HG02678 (cell line): ENCODE data around the gene VSNL1.

Experiments
- ATAC-seq: cut with Tn5 transposase; IDR thresholded peaks from one replicate; pipeline ENCODE4 v1.9.1; 2021; ENCODE audit warnings: mild to moderate bottlenecking, moderate library complexity; ENCODE audit not compliant: unreplicated experiment

Gene VSNL1

GRCh38 chr2:17579605-17580318 is 39.3 kb downstream of the VSNL1 start:
- no peak for ATAC-seq

GRCh38 chr2:17580319-17580715 is 39.8 kb downstream of the VSNL1 start:
- no peak for ATAC-seq

- no peak for ATAC-seq
Measured at GRCh38 chr2:17581831-17582230, 41.3 kb downstream of the VSNL1 start.

- no peak for ATAC-seq
Measured at GRCh38 chr2:17583166-17583565, 42.7 kb downstream of the VSNL1 start.

GRCh38 chr2:17583646-17584045 is 43.1 kb downstream of the VSNL1 start:
- ATAC-seq: no peak

- no peak for ATAC-seq
Measured at GRCh38 chr2:17584689-17585088, 44.2 kb downstream of the VSNL1 start.

- no peak for ATAC-seq
Measured at GRCh38 chr2:17587469-17587868, 47.0 kb downstream of the VSNL1 start.

GRCh38 chr2:17588031-17588430 is 47.5 kb downstream of the VSNL1 start:
- ATAC-seq: no peak

GRCh38 chr2:17589406-17590035 is 49.0 kb downstream of the VSNL1 start:
- no peak for ATAC-seq

GRCh38 chr2:17590342-17590911 is 49.9 kb downstream of the VSNL1 start:
- ATAC-seq: no peak

- ATAC-seq: no peak
Measured at GRCh38 chr2:17591846-17592245, 51.4 kb downstream of the VSNL1 start.

GRCh38 chr2:17592731-17593409 is 52.4 kb downstream of the VSNL1 start:
- ATAC-seq: no peak

- no peak for ATAC-seq
Measured at GRCh38 chr2:17593445-17593840, 52.9 kb downstream of the VSNL1 start.

- ATAC-seq: no peak
Measured at GRCh38 chr2:17593841-17594491, 53.5 kb downstream of the VSNL1 start.

GRCh38 chr2:17594533-17595401 is 54.3 kb downstream of the VSNL1 start:
- ATAC-seq: no peak

- ATAC-seq: no peak
Measured at GRCh38 chr2:17599617-17600016, 59.1 kb downstream of the VSNL1 start.

- ATAC-seq: no peak
Measured at GRCh38 chr2:17600556-17601204, 60.2 kb downstream of the VSNL1 start.

GRCh38 chr2:17604050-17604449 is 63.6 kb downstream of the VSNL1 start:
- no peak for ATAC-seq

- ATAC-seq: no peak
Measured at GRCh38 chr2:17605696-17606095, 65.2 kb downstream of the VSNL1 start.

GRCh38 chr2:17606851-17607250 is 66.4 kb downstream of the VSNL1 start:
- ATAC-seq: no peak
